ENCODE data around the gene DDR1.
"Not testable (repeated sequence)": the region's sequence is repeated elsewhere in the genome, so short reads cannot be mapped to it uniquely, and the experiment has no call there.

The DDR1 gene

GRCh38 chr6:30894935-30895334, 10.6 kb downstream of the DDR1 start:
- DNase-seq: no peak

GRCh38 chr6:30895343-30895742, 11.0 kb downstream of the DDR1 start:
- no peak for DNase-seq

GRCh38 chr6:30896541-30896940, 12.2 kb downstream of the DDR1 start:
- no peak for DNase-seq

GRCh38 chr6:30897882-30898281, 13.6 kb downstream of the DDR1 start:
- DNase-seq: no peak

GRCh38 chr6:30898750-30899360, 14.5 kb downstream of the DDR1 start:
- no peak for DNase-seq

- DNase-seq: no peak
Measured at GRCh38 chr6:30900863-30901417, 16.6 kb downstream of the DDR1 start.

- no peak for DNase-seq
Measured at GRCh38 chr6:30901436-30901835, 17.1 kb downstream of the DDR1 start.

- not testable (repeated sequence) for DNase-seq
Measured at GRCh38 chr6:30902196-30902595, 17.9 kb downstream of the DDR1 start.

GRCh38 chr6:30902709-30903108, 18.4 kb downstream of the DDR1 start:
- DNase-seq: no peak

- DNase-seq: no peak
Measured at GRCh38 chr6:30903236-30903635, 18.9 kb downstream of the DDR1 start.

GRCh38 chr6:30907290-30907757, 23.0 kb downstream of the DDR1 start:
- DNase-seq: not testable (repeated sequence)

GRCh38 chr6:30907758-30908591, 23.7 kb downstream of the DDR1 start, which contains the start of gene GTF2H4:
Gene GTF2H4, plus strand, starts transcription at chr6:30908207.
- DNase-seq: peak; percentile 98

GRCh38 chr6:30908700-30909099, 24.4 kb downstream of the DDR1 start:
- no peak for DNase-seq

- not testable (repeated sequence) for DNase-seq
Measured at GRCh38 chr6:30910473-30910872, 26.2 kb downstream of the DDR1 start.

GRCh38 chr6:30912746-30913520, 28.6 kb downstream of the DDR1 start:
- no peak for DNase-seq

- no peak for DNase-seq
Measured at GRCh38 chr6:30913721-30914075, 29.4 kb downstream of the DDR1 start.

GRCh38 chr6:30914076-30914853, 29.9 kb downstream of the DDR1 start, which contains the start of gene VARS2:
Gene VARS2, plus strand, starts transcription at chr6:30914238. Its CDS starts 599 bp downstream, at chr6:30914837.
- DNase-seq: peak; percentile 96

- no peak for DNase-seq
Measured at GRCh38 chr6:30914854-30915590, 30.7 kb downstream of the DDR1 start.

- peak; percentile 40 for DNase-seq
Measured at GRCh38 chr6:30915591-30915946, 31.2 kb downstream of the DDR1 start.

- DNase-seq: no peak
Measured at GRCh38 chr6:30917041-30917440, 32.7 kb downstream of the DDR1 start.

GRCh38 chr6:30917487-30917886, 33.2 kb downstream of the DDR1 start:
- DNase-seq: no peak

GRCh38 chr6:30918670-30919069, 34.4 kb downstream of the DDR1 start:
- DNase-seq: no peak
